HL-60 (cell line): Measurements from ENCODE around the gene PRPH.
"Not testable (repeated sequence)": the region's sequence is repeated elsewhere in the genome, so short reads cannot be mapped to it uniquely, and the experiment has no call there.

Source experiments
- DNase-seq, 2 experiments: peaks; one replicate each; pipeline ENCODE4 v3.0.0-alpha.2; 2010 to 2020; ENCODE audit warnings: low read depth in 1 of 2, low spot score in 1 of 2
- H3K27ac ChIP-seq: fragments of 250-450 bp; sonication (Bioruptor Pico); replicated peaks from 2 replicates; pipeline ENCODE4 v1.5.1; 2020; ENCODE audit warnings: mild to moderate bottlenecking, moderate library complexity
- H3K27me3 ChIP-seq: fragments of 250-450 bp; sonication (Bioruptor Pico); 2 replicates; pipeline ENCODE4 v1.5.1; 2021; ENCODE audit warnings: mild to moderate bottlenecking, moderate library complexity; ENCODE audit not compliant: insufficient read depth, poor library complexity, severe bottlenecking
- H3K4me3 ChIP-seq: replicated peaks from 2 replicates; pipeline ENCODE4 v1.5.1; 2011; ENCODE audit warnings: mild to moderate bottlenecking, control low read depth, low read length; ENCODE audit not compliant: insufficient read depth
- CTCF ChIP-seq: IDR thresholded peaks from one replicate; pipeline ENCODE4 v1.5.1; 2011; ENCODE audit warnings: low read length, control low read depth, inconsistent platforms; ENCODE audit not compliant: insufficient read depth
- GABPA ChIP-seq: IDR thresholded peaks from 2 replicates; pipeline ENCODE4 v1.6.1; 2012; ENCODE audit warnings: low read depth
- POLR2AphosphoS5 ChIP-seq: IDR thresholded peaks from 2 replicates; pipeline ENCODE4 v1.6.1; 2012; ENCODE audit warnings: low read depth
- SPI1 ChIP-seq: IDR thresholded peaks from 2 replicates; pipeline ENCODE4 v1.6.1; 2012; ENCODE audit warnings: low read depth, mild to moderate bottlenecking, borderline replicate concordance
- TF ChIP-seq, protein P1 (sequence below): IDR thresholded peaks from 2 replicates; pipeline ENCODE4 v1.6.1; 2012; ENCODE audit warnings: low read depth; ENCODE audit not compliant: insufficient replicate concordance

PRPH gene

DNA sequence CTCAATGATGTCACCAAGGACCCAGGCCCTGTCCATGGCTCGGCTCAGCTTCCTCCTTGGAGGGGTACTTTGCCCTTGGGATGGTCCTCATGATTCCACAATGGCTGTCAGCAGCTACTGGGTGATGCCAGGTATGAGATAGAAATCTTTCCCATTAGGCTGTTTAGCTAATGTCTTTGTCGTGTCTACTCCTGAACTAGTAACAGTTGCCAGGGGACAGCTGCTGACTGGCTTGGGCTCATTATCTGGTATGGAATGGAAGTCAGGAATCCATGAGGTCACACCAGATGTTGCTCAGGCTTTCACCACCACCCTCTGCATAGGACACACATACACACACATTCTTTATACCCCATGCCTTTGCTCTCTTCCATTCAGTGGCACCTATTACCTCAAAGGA lies 9.2 kb downstream of the PRPH start:
- TF ChIP-seq, protein P1, sequence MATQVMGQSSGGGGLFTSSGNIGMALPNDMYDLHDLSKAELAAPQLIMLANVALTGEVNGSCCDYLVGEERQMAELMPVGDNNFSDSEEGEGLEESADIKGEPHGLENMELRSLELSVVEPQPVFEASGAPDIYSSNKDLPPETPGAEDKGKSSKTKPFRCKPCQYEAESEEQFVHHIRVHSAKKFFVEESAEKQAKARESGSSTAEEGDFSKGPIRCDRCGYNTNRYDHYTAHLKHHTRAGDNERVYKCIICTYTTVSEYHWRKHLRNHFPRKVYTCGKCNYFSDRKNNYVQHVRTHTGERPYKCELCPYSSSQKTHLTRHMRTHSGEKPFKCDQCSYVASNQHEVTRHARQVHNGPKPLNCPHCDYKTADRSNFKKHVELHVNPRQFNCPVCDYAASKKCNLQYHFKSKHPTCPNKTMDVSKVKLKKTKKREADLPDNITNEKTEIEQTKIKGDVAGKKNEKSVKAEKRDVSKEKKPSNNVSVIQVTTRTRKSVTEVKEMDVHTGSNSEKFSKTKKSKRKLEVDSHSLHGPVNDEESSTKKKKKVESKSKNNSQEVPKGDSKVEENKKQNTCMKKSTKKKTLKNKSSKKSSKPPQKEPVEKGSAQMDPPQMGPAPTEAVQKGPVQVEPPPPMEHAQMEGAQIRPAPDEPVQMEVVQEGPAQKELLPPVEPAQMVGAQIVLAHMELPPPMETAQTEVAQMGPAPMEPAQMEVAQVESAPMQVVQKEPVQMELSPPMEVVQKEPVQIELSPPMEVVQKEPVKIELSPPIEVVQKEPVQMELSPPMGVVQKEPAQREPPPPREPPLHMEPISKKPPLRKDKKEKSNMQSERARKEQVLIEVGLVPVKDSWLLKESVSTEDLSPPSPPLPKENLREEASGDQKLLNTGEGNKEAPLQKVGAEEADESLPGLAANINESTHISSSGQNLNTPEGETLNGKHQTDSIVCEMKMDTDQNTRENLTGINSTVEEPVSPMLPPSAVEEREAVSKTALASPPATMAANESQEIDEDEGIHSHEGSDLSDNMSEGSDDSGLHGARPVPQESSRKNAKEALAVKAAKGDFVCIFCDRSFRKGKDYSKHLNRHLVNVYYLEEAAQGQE = no peak
- Histone ChIP-seq H3K4me3 (no peak overlapping the region), H3K27ac (no peak overlapping the region), H3K27me3 (no peaks in the 10 kb centered on the region)
- no peak for DNase-seq

DNA sequence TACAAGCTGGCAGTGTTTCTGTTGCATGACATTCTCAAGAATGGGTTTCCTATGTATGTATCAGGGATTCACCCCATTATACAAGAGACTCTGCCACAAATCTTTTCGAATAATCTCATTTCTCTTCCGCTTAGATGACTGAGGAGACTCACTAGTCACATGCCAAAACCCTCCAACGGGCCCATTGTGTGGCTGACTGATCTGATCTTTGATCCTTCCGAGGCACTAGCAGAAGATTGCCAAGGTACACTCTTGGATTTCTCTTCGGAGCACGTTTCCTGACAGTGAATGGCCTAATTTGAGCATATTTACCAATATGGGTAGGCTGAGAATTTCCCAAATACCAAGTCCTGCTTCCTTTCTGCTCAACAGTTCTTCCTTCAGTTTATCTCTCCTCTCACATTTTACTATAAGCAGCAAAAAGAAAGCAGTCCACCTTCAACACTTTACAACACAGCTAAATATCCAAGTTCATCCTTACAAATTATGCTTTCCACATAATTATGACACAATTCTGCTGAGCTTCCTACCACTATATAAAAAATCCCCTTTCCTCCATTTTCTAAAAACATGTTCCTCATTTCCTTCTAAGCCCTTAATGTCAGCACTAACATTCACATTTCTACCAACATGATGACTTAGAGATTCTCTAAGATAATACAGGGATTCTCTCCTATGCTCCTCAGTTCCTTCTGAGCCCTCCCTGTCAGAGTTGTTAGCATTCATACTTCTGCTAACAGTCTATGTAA lies 11.0 kb downstream of the PRPH start:
- Histone ChIP-seq H3K4me3 (no peak overlapping the region), H3K27me3 (no peaks in the 10 kb centered on the region), H3K27ac (no peak overlapping the region)
- no peak for DNase-seq
- TF ChIP-seq, protein P1 = no peak
- TF ChIP-seq SPI1 (no peak), CTCF (no peak), POLR2AphosphoS5 (no peak), GABPA (no peak)

DNA sequence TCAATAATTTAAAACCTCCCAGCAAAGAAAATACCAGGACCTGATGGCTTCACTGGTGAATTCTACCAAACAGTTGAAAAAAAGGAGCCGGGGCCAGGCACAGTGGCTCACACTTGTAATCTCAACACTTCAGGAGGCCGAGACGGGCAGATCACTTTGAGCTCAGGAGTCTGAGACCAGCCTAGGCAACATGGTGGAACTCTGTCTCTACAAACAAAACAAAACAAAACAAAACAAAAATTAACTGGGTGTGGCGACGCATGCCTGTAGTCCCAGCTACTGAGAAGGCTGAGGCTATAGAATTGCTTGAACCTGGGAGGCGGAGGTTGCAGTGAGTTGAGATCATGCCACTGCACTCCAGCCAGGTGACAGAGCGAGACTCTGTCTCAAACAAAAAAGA lies 14.4 kb downstream of the PRPH start:
- Histone ChIP-seq H3K4me3 (no peak overlapping the region), H3K27ac (no peak overlapping the region), H3K27me3 (no peaks in the 10 kb centered on the region)
- TF ChIP-seq CTCF (no peak), GABPA (no peak), POLR2AphosphoS5 (no peak), SPI1 (no peak)
- TF ChIP-seq, protein P1 = no peak
- no peak for DNase-seq

GRCh38 chr12:49310451-49311000 lies 15.6 kb downstream of the PRPH start:
- DNase-seq, H3K27ac ChIP-seq, H3K27me3 ChIP-seq, H3K4me3 ChIP-seq: not testable (repeated sequence)
